Chondrocyte (in vitro differentiated cells): ENCODE data around the gene CYP2U1. TPM values are rescaled to one million over a fixed set of nuclear protein-coding genes. Genes with fewer than 3 reads are reported as not detected.
A peak's percentile ranks its signal among the peaks of the same experiment; 100 is the strongest.

Experiments
- DNase-seq: peaks from one replicate; pipeline ENCODE4 v3.0.0; 2021; ENCODE audit warnings: mixed read lengths, low spot score
- H3K27ac Mint-ChIP-seq: one replicate; pipeline ENCODE4 v1.8.0; 2021; ENCODE audit warnings: mild to moderate bottlenecking, moderate library complexity, mixed read lengths; ENCODE audit not compliant: unreplicated experiment
- H3K27me3 Mint-ChIP-seq: 2 replicates; pipeline ENCODE4 v1.8.0; 2021; ENCODE audit warnings: low read depth, mixed read lengths
- H3K36me3 Mint-ChIP-seq: 2 replicates; pipeline ENCODE4 v1.8.0; 2021; ENCODE audit warnings: low read depth, mixed read lengths
- H3K4me1 Mint-ChIP-seq: 2 replicates; pipeline ENCODE4 v1.8.0; 2021; ENCODE audit warnings: low read depth, mild to moderate bottlenecking, mixed read lengths
- H3K4me3 Mint-ChIP-seq: one replicate; pipeline ENCODE4 v1.8.0; 2021; ENCODE audit warnings: mild to moderate bottlenecking, moderate library complexity, mixed read lengths; ENCODE audit not compliant: unreplicated experiment
- H3K9me3 Mint-ChIP-seq: 2 replicates; pipeline ENCODE4 v1.8.0; 2021; ENCODE audit warnings: low read depth, mixed read lengths
- CTCF ChIP-seq: fragments of 200-600 bp; sonication (generic); IDR thresholded peaks from 2 replicates; pipeline ENCODE4 v1.5.0; 2021; ENCODE audit warnings: antibody characterized with exemption, mild to moderate bottlenecking, moderate library complexity
- total RNA-seq: library from RNA; stranded (reverse); gene quantifications from 3 replicates; pipeline ENCODE4 v1.2.1, GENCODE V29; 2021

The CYP2U1 gene
- total RNA-seq, 1 donor from 2014 or later, result 16.4 TPM

DNA sequence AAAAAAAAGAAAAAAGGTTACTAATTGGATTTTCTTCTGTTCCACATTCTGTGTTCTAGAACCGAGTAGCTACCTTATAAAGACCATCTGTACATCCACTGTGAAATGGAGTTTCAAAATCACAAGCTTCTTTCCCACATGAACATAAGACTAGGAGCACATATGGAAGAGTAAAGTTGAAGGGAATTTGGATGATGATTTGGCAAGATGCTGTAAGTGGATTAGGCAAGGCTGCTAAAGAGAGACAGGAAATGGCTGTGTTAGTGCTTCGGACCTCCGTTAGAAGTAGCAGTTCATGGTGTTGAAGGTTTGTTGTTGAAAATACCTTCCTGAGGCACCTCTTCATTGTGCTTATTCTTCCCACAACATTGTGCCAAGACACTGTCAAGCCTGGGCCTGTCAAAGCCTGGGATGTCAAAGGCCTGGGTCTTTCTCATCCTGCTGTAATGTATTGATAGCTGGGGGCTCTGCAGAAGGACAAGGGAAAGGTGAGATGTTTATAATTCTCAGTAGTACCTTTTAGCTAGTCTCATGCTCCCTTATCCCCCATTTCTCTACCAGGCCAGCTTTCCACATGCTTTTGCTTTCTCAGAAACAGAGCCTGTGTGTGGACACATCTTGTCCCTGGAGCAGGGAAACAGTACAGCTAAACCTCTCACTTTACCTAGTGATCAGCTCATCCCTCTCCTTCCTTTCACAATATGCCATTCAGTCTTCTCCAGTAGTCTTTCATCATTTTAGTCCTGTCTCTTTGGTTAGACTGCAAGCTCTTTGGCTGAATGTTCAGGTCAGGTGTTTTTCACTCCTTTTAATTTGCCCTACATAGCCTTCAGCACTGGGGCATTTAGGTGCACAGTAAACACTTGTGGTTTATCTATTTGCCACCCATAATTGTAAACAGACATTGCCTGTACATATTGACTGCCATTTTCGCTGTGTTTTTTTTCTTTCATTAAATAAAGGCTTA lies 37.9 kb upstream of the CYP2U1 start:
- TF ChIP-seq CTCF, result no peak
- Mint-ChIP-seq H3K9me3 (peaks cover 3% of the 10 kb centered on the region), H3K36me3 (peaks cover 7% of the 10 kb centered on the region), H3K27ac (no peak overlapping the region), H3K4me3 (no peak overlapping the region), H3K27me3 (no peaks in the 10 kb centered on the region), H3K4me1 (peaks cover 36% of the 10 kb centered on the region)
- DNase-seq, result no peak

DNA sequence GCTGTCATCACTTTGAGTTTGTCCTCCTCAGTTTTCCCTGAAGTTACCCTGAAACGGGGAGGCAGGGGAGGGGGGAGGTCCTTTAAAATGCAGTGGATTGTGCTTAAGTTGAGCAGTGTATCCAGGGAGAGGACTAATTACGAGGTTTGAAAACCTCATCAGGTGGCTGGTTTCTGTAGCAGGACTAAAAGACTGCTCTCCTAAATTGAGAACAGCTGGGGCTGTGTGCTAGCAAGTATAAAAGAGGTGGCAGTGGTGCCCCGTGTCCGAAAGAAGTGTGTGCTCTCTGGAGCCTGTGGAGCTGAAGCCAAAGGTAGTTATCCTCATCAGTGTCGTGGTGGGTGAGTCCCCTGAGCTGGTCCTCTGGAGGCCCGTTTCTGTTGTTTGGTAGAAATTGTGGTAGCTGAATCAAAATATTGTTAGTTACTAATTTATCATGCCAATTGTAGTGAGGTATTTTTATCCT lies 37.2 kb upstream of the CYP2U1 start:
- no peak for DNase-seq
- no peak for TF ChIP-seq CTCF
- no peak overlapping the region for H3K27ac Mint-ChIP-seq
- H3K4me1 Mint-ChIP-seq, result peaks cover 36% of the 10 kb centered on the region
- H3K36me3 Mint-ChIP-seq, result peaks cover 7% of the 10 kb centered on the region
- H3K4me3 Mint-ChIP-seq, result no peak overlapping the region
- H3K27me3 Mint-ChIP-seq, result no peaks in the 10 kb centered on the region
- H3K9me3 Mint-ChIP-seq, result peaks cover 3% of the 10 kb centered on the region

GRCh38 chr4:107896158-107896645 lies 35.1 kb upstream of the CYP2U1 start:
- Mint-ChIP-seq H3K27me3 (no peaks in the 10 kb centered on the region), H3K4me1 (peaks cover 36% of the 10 kb centered on the region), H3K36me3 (peaks cover 10% of the 10 kb centered on the region), H3K9me3 (peaks cover 3% of the 10 kb centered on the region), H3K27ac (peak overlapping the region; percentile 81), H3K4me3 (peak overlapping the region; percentile 0)
- TF ChIP-seq CTCF, result no peak
- DNase-seq, result no peak

- no peaks in the 10 kb centered on the region for H3K27me3 Mint-ChIP-seq
- DNase-seq, result no peak
- peaks cover 3% of the 10 kb centered on the region for H3K9me3 Mint-ChIP-seq
- H3K4me3 Mint-ChIP-seq, result peak overlapping the region; percentile 0
- H3K36me3 Mint-ChIP-seq, result peaks cover 10% of the 10 kb centered on the region
- H3K27ac Mint-ChIP-seq, result peak overlapping the region; percentile 81
- H3K4me1 Mint-ChIP-seq, result peaks cover 36% of the 10 kb centered on the region
- no peak for TF ChIP-seq CTCF
These were observed 34.7 kb upstream of the CYP2U1 start for GRCh38 chr4:107896646-107897045.

DNA sequence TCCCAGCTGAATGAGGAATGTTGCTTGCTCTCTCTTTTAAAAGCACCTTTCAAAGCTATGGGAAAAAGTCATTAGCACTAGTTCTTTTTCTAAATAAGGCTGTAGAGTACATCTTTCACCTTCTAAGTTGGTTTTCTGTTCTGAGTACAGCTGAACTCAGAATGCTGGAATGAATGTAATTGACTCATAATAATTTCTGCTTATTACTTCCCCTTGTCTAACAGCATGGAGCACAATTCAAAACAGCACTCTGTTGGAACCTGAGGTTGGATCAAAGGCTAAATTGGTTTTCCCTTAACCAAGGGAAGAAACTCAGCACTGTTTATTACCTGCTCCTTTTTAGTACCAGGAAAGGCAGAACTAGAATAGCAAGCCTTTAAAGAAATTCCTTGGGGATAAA lies 33.5 kb upstream of the CYP2U1 start:
- peaks cover 3% of the 10 kb centered on the region for H3K9me3 Mint-ChIP-seq
- H3K4me1 Mint-ChIP-seq, result peaks cover 36% of the 10 kb centered on the region
- no peak overlapping the region for H3K4me3 Mint-ChIP-seq
- no peak for DNase-seq
- no peak overlapping the region for H3K27ac Mint-ChIP-seq
- TF ChIP-seq CTCF, result no peak
- no peaks in the 10 kb centered on the region for H3K27me3 Mint-ChIP-seq
- peaks cover 13% of the 10 kb centered on the region for H3K36me3 Mint-ChIP-seq
